RPMI8226 (cell line): Measurements from ENCODE around the gene CDH24.

Experiments
- DNase-seq: peaks from one replicate; pipeline ENCODE4 v3.0.0-alpha.2; 2015

Gene CDH24

DNA sequence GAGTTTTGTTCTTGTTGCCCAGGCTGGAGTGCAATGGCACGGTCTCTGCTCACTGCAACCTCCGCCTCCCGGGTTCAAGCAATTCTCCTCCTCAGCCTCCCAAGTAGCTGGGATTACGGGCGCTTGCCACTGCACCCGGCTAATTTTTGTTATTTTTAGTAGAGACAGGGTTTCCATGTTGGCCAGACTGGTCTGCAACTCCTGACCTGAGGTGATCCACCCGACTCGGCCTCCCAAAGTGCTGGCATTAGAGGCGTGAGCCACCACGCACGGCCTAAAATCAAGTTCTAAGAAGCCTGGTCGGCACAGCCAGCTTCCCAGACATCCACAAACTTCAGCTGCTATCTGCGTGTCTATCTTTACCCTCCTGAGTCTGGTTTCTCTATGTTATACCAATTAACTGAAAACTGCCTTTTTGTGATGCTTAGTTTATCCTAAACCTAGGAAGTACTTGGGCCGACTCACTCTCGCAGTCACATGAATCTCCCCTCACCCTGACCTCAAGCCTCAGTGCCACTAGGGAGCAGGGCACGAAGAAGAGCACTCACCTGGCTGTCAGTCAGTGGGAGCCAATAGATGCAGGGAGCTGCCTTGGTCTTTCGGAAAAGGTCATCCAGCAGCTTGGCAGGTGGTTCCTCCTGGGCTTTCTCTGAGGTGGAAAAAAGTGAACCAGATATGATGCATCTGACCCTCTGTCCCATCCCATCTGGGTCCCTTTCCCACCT is 3.4 kb upstream of the CDH24 start:
- DNase-seq = no peak

DNA sequence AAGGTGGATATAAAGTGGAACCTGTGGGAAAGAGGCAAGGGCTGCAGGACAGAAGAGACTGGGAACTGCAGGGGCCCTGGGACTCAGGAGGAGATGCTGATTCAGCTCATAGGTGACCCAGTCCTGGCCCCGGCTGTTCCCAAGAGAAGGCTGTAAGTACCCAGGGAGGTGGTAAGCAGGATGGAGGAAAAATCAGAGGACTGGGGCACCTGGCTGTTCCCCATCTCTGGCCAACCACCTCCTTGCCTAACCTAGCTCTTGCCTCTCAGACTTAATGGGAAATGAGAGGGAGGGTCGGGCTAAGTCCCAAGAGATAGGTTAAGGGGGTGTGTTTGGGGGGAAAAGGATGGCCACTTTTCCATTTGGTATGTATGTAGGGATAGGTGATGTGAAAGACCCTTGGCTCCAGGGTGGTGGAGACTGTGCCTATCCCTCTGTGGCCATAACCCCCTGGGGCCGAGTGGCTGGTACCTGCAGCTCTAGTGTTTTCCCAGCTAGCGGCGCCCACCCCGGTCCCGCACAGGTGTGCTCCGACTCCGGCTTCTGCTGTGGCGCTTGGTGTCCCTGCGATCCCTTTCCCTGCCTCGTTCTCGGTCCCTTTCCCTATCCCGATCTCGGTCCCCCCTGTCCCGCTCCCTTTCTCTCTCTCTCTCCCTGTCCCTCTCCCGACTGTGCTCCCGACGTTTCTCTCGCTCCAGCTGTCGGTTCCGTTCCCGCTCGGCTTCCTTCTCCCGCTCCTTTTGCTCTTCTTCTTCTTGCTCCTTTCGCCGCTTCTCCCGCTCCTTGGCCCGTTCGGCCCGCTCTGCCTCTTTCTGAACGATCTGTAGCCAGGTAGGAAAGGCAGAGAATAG is 1.6 kb upstream of the CDH24 start:
- no peak for DNase-seq

DNA sequence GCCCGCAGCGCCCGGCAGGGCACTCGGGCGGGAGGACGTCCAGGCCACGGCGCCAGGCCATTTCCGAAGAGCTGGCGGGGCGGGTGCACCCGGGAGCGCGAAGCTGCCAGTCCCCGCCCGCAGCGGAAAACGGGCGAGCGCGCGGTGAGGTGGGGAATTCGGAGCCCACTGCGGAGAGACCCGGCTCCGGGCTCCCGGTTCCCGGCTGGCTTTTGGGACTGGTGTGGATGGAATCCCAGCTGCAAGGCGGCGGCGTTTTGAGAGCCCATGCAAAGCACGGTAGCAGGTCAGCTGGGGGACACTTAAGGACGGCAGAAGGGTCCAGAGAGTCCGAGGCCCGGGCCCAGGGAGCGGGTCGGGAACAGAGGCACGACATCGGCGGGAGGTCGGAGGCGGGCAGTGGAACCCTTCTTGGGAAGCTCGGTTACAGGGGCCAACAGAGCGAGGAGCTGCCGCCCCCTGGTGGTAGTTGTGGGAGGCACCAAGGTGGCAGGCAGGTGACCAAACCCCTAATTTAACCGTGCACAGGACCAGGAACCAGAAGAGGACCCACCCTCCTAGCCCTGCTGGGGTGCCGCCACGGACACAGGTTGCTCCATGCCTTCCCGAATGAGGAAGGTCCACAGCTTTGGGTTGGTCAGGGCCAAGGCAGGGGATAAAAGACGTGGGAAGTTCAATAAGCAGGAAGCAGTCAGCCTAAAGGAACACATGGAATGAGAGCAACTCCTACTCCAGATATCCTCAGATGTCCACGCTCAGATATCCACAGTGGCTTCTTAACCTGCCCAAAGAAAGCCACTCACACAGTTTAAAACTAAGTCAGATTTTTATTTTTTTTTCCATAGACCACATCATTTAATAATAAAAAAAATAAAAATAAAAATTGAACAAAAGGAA is 685 bp upstream of the CDH24 start:
- DNase-seq = peak; percentile 81

DNA sequence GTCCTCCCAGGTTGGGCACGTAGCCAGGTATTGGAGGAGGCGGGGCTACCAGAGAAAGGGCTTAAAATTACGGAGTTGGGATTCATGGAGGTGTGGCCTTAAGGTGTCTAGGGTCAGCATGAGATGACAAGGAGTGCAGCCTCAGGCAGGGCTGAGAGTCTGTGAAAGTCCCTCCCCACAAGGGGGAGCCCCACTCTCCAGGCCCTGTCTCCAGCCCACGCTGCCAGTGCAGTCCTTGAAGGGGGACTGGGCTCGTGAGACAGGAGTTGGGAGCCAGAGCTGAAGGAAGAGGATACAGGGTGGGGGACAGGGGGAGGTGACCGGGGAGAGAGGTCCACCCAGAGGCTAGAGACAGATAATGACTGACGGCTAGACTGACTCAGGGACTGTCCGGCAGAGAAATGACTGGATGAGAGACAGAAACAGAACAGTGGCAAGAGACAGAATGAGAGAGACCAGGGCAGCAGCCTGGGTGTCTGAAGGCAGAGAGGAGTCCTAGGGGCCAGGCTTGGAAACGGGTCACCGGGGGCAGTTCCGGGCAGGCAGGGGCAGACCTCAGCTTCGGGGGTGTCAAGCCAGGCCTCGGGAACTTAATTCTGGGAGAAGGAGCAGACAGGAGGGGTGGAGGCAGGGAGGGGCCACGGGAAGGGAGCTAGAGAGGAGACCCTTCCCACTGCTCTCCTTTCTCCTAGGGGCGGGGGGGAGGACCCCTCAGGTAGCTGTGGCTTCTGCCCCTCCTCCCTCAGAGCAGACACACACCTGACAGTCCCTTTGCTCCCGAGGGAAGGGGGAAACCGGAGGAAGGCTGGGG is 970 bp downstream of the CDH24 start:
- peak; percentile 83 for DNase-seq

DNA sequence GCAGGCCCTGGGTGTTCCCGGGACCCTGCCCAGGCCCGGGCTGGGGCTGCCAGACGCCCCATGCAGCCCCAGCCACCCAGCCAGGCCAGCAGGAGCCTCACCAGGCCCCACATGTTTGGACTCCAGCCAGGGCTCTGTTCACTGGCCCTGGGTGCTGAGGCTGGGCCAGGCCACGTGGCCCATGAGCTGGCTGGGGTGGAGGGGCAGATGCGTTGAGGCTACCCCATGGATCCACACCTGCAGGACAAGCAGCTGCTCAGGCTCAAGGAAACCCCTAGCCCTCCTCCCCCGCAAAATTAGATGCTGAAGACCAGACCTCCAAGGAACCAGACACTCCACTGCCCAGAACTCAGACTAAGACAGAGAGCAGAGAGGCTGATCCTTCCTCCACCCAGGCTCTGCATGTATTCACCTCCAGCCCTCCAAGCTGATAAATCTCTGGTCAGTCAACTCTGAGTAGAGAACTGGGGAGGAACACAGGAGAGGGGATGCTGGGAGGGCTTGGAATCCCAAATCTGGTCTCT is 1.6 kb downstream of the CDH24 start:
- DNase-seq = peak; percentile 82

DNA sequence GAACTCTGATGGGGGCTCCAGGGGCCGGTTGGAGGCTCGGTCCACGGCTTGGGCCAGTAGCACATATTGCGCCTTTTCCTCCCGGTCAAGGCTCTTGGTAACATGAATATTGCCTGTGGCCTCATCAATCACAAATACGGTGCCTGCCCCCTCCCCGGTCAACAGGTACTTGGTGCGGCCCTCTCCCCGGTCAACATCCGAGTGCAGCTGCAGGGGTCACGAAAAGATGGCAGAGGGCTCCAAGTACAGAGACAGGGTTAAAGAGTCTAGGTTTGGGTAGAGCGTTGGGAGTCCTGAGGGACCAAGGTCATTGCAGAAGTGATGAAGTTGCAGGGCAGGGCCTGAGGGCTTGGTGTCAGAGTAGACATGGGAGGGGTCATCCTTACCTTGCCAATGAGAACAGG is 2.2 kb downstream of the CDH24 start:
- DNase-seq = no peak

DNA sequence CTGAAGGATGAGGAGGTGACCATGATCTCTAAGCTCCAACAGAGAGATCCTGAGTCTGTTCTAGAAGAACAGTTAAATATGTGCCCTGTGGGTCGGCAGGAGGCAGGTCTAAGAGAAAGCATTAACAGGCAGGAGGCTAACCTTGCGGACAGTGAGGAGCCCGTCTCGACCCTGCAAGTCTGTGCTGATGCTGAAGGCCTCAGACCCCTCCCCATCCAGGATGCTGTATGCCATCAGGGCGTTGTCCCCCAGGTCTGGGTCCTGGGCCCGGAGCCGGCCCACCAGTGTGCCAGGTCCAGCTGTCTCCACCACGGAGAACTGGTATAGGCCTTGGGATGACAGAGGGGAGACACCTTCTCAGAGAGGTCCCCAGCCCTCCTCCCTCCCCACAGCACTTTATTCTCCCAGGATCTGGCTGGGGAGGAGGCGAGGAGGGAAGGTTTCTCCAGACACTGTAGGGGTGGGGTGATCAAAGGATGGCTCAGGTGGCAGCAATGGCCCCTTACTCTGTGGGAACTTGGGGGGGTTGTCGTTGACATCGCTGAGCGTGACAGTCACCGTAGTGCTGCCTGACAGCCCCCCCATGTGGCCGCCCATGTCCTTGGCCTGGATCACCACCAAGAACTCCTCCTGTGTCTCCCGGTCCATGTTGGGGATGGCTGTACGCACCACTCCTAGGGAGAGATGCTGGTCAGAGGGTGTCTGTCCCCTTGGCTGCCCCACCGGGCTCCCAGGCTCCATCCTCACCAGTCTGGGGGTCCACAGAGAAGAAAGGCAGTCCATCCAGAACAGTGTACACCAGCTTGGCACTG is 3.1 kb downstream of the CDH24 start:
- no peak for DNase-seq

DNA sequence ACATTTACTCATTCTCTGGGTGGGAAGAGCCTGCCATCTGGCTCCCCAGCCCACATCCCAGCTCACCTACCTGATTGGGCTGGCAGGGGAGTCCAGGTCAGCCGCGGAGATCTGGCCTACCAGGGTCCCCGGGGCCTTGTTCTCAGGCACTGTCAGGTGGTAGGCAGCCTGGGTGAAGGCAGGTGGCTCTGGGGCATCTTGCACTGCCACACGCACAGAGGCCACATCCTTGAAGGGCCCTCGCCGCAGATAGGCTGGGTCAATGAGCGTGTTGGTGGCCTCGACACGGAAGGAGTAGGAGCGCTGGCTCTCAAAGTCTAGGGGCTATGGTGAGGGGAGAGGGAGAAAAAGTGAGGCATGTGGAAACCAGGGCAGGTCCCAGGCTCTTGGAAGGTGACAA is 3.9 kb downstream of the CDH24 start:
- no peak for DNase-seq

DNA sequence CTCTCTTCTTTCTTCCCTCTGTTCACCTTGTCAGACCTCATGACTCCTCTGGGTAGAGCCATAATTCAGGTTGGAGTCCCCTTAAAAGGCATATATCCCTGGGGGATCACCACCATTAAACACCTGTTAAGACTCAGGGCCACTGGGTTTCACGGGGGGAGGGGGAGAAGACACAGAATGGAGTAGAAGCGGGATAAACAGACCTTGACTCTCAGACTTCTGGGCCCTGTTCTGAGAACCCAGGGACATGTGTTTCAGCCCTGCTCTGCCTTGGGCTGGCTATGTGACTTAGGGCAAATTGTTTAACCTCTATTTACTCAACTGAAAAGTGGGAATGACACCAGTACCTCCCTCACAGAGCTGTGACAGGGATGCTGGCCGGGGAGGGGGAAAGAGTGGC is 4.6 kb downstream of the CDH24 start:
- no peak for DNase-seq

DNA sequence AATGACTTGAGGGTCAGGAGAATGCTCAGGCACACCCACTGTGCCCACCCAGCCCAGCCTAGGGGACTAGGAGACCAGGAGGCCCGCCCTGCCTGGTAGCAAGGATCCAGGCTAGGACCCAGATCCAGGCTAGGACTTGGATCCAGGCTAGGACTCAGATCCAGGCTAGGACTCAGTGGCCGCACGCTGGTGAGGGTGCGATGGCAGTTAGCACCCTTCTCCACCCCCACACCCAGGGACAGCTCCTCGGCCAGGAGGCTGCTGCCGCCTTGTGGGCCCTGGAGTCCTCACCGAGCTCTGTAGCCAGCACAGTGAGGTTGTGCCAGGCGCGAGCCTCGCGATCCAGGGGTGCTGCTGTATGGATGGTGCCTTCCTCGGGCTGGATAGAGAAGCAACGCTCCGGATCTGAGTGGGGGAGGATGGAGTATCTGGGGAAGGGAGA is 5.1 kb downstream of the CDH24 start:
- peak; percentile 13 for DNase-seq

DNA sequence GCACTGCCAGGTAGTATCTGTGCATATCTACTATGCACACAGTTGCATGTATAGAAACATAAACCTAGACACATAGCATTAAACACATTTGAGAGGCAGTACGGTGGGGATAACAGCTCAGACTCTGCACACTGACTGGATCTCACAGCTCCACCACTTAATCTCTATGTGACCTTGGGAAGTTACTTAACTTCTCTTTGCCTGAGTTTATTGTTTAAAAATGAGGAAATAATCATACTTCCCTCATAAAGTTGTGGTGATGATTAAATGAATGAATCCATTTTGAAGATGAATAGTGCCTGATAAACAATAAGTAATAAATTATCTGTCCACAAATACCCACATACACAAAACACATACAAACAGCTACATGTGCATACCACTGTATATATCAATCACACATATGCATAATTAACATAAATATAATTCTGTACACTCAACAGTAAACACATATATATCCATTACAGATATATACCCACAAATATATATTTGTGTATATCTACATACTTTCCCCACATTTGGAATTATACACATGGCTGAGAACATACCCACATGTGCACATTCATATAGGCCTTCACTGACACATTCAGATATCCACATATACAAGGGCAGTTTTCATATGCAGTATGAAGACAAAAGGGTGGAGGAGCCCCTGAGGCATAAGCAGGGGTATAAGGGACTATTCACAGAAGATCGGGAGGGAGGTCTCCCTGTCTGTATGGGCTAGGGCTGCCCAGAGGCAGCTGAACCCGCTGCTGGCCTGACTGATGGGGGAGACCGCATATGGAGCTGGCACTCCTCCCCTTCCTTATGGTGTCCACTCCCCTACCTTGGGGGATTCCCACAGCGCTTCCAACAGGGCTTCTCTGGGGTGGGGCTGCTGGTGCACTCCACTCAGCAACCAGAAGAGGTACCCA is 5.9 kb downstream of the CDH24 start:
- DNase-seq = no peak

DNA sequence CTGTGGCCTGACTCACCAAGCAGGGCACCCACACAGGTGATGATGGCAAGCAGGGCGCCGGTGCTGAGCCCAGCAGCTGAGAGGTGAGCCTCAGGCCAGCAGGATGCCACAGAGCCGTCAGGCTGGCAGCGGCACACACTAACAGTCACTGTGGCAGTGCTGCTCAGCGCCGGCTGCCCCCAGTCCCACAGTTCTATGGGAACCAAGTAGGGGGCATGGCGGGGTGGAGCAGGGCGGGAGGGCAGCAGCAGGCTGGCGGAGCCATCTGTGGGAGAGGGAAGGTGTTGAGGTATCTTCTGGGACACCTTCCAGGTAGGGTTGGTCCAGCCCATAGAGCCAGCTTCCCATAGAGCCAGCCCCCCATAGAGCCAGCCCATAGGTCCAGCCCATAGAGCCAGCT is 8.3 kb downstream of the CDH24 start:
- no peak for DNase-seq

DNA sequence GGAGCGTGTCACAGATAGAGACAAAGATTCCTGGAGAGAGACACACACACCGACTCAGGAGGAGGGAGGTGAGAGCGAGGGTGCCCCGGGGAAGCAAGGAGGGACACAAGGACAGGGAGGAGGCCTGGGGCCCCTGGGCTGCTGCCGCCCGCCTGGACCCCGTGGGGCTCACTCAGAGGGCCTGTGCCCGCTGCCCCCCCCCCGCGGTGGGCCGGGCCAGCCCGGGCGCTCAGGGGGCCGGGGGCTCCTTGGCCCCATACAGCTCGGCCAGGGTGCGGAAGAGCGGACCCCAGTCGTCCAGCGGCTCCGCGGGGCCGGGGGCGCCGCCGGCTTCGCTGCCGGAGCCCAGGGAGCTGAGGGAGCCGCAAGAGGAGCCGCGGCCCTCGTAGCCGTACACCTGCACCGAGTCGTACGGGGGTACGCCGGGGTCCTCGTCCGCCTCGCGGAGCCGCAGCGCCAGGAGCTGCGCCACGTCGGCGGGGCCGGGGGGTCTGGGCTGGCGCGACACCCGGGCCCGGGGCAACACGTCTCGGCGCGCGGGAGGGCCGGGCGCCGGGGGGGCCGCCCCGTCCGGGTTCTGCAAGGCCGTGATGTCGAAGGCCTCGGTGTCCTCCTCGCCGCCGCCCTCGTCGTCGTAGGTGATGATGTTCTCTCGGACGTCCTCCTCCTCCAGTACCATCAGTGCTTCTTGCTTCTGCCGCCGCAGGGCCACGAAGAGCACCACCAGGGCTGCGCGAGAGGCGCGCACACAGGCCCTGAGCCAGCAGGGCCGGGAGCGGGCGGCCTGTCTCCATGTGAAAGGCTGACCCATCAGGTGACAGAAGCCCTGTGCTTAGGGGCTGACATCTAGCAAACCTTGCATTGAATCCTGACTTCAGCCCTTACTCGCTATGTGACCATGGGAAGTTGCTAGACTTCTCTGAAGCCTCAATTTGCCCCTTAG is 9.3 kb downstream of the CDH24 start:
- DNase-seq = no peak

DNA sequence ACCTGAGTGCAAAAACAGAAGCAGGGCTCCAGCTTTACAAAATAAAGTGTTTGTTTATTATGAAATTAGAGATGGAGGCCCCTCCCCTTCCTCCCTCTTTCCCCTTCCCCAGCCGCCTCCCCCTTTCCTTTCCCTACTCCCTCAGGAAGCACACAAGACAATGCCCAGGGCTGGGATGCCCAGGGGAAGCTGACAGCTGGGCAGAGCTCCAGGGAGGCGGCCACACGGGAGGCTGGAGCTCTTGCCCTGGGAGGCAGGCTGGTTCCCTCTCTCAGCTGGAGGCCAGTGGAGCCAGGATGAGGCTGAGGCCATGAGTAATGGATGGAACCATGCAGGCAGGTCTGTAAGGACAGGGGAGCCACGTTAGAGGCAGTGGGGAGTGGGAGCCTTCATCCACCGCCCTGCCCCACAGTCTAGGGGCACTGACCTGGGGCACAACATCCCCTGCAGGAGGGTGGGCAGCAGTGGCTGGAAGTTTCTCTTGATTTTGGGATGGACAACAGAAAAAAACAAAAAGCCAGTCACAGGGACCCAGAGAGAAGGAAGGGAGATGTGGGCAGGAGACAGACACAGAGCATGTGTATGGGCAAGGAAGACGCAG is 10.2 kb downstream of the CDH24 start:
- DNase-seq = no peak

DNA sequence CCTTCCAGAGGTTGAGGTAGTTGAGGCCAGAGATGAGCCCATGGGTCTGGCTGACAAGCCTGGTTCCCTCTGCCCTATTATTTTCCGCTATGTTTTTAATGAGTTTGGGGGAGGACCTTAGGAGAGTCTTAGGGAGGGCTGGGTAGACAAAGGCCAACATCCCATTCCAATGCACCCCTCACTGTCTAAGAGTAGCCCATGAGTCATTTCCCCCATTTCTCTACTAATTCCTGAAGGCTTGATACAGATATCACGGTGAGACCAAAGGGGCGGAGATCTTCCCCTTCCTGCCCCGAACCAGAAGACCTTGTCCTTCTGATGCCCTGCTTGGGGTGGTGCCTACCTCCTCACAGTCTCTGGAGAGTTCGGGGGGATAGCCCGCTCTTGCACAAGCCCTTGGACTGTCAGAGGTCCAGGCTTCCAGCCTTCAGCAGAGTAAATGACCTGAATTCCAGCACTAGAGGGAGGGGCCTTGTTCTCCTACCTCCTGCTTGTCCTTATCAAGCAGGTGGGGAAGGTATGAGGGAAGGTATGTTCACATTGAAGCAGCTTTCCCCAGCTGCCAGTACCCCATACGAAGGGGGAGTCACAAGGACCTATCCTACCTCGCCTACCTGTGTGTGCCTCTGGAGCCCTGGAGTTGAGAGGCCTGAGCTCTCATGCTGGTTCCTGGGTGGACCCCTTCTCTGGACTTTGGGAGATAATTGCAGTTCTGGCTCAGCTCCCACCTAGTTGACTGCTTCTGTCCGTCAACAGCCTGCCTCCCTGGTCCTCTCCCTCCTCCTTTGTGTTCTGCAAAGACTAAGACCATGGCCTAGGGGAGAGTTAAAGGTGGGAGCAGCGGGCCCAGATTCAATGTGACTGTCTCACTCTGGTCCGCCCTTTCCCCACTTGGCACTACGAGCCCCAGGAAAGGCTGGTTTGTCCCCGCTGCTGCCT is 11.6 kb downstream of the CDH24 start:
- DNase-seq = no peak

DNA sequence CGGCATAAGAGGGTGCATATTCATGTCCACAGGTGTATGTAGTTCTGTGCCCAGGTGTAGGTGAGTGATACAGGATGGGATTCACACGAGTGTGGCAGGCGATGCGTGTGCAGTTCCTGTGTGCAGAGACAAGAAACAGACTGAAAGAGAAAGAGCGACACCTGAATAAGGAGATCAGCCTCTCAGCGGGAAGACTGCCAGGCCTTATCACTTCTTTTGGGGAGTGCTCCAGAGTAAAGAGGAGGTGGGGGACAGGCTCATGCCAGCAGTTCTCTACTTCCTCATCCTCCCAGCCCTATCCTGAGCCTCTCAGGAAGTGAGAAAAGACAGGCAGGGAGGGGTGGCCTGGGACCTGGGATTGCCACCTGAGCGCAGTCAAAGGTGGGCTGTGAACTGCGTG is 12.5 kb downstream of the CDH24 start:
- DNase-seq = no peak

DNA sequence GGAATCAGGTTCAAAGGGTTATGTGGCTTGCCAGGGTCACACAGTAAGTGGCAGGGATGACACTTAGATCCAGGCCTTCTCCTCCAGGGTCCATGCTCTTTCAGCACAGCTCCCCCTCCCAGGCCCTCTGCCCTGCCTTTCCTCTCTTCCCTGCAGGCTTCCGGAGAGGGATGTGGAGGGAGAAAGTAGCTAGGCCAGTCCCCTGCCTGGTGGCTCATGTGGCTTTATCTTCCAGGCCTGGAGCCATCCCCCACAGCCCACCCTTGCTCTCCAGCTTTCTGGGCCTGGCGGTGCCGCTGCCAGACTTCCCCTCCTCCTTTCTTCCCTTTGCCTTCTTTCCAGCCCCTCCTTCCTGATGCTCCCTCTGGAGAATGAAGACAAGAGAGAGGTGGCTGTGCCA is 13.6 kb downstream of the CDH24 start:
- no peak for DNase-seq
